CD4-positive, alpha-beta T cell (primary cell): Measurements from ENCODE around the gene QRFP. TPM values are rescaled to one million over a fixed set of nuclear protein-coding genes. Genes with fewer than 3 reads are reported as not detected.

Experiments used
- ATAC-seq: fragments of 200-7000 bp; cut with Tn5 transposase; one replicate; pipeline ENCODE4 v1.10.0; 2022; ENCODE audit warnings: mild to moderate bottlenecking; ENCODE audit not compliant: poor library complexity
- CTCF ChIA-PET: fragments of 350-600 bp; sonication (Branson Sonifier 250); formaldehyde crosslinking; loops from one replicate; lab custom pipeline; 2021; ENCODE audit warnings: antibody characterized with exemption, inconsistent platforms; lab: Charles Lee
- POLR2A ChIA-PET: fragments of 350-600 bp; sonication (Branson Sonifier 250); formaldehyde crosslinking; loops from one replicate; lab custom pipeline; 2021; ENCODE audit warnings: antibody characterized with exemption, inconsistent platforms; lab: Charles Lee
- DNase-seq, 14 experiments: peaks; one replicate each; pipeline ENCODE4 v3.0.0-alpha.2; 2013 to 2020; ENCODE audit warnings: mixed read lengths in 2 of 14
- H3K27ac ChIP-seq, 2 donors: one replicate each; pipeline versions ENCODE4 v1.5.1 to v1.7.0; 2013; ENCODE audit warnings: low read length in 2 of 2, low read depth in 1 of 2, mild to moderate bottlenecking in 1 of 2
- H3K27me3 ChIP-seq, 2 experiments: 1 replicate in 1 of 2; 2 replicates in 1 of 2; pipeline versions ENCODE4 v1.6.1 to v1.7.0; 2013; ENCODE audit warnings: low read length in 2 of 2, control low read depth in 1 of 2, mild to moderate bottlenecking in 1 of 2, moderate library complexity in 1 of 2; ENCODE audit not compliant: insufficient read depth in 2 of 2, control insufficient read depth in 1 of 2
- H3K36me3 ChIP-seq: one replicate; pipeline ENCODE4 v1.6.1; 2013; ENCODE audit warnings: low read length, control low read depth; ENCODE audit not compliant: insufficient read depth
- H3K4me1 ChIP-seq: one replicate; pipeline ENCODE4 v1.6.1; 2013; ENCODE audit warnings: low read length, control low read depth; ENCODE audit not compliant: insufficient read depth
- H3K4me3 ChIP-seq: one replicate; pipeline ENCODE4 v1.5.1; 2013; ENCODE audit warnings: mild to moderate bottlenecking, low read length, moderate library complexity
- H3K9me3 ChIP-seq, 2 experiments: 1 replicate in 1 of 2; 2 replicates in 1 of 2; pipeline versions ENCODE4 v1.6.1 to v1.7.0; 2013; ENCODE audit warnings: low read length in 2 of 2, mild to moderate bottlenecking in 2 of 2, control low read depth in 1 of 2, moderate library complexity in 1 of 2; ENCODE audit not compliant: control insufficient read depth in 1 of 2, insufficient read depth in 1 of 2
- H3K27ac Mint-ChIP-seq: one replicate; pipeline ENCODE4 v1.8.0; 2020; ENCODE audit warnings: mixed read lengths
- H3K27me3 Mint-ChIP-seq: one replicate; pipeline ENCODE4 v1.8.0; 2021; ENCODE audit warnings: mixed read lengths
- H3K36me3 Mint-ChIP-seq: one replicate; pipeline ENCODE4 v1.8.0; 2021; ENCODE audit warnings: low read depth, mixed read lengths
- H3K4me1 Mint-ChIP-seq: one replicate; pipeline ENCODE4 v1.8.0; 2021; ENCODE audit warnings: low read depth, mixed read lengths
- H3K4me3 Mint-ChIP-seq: one replicate; pipeline ENCODE4 v1.8.0; 2020; ENCODE audit warnings: mild to moderate bottlenecking, mixed read lengths
- H3K9me3 Mint-ChIP-seq: one replicate; pipeline ENCODE4 v1.8.0; 2020; ENCODE audit warnings: mixed read lengths
- CTCF ChIP-seq: fragments of 200-600 bp; IDR thresholded peaks from one replicate; pipeline ENCODE4 v1.8.0; 2022; ENCODE audit warnings: antibody characterized with exemption, mild to moderate bottlenecking
- intact Hi-C, 2 experiments: fragments of 100-400 bp; cut with DNase I in 1 of 2; cut with micrococcal nuclease in 1 of 2; formaldehyde crosslinking; loops; one replicate each; pipeline versions ENCODE4 v1.15.1 to v1.9.0; 2023 to 2025; cut with DNase I, micrococcal nuclease
- total RNA-seq, 174 experiments: library from RNA in 2 of 174; stranded (reverse) in 2 of 174; gene quantifications; one replicate each; pipeline ENCODE4 v1.2.3 and lab custom pipeline; 2021 to 2026

Gene QRFP
- total RNA-seq, 2 experiments from 2014 or later: not detected

- Mint-ChIP-seq H3K4me3 (no peak overlapping the region), H3K9me3 (no peaks in the 10 kb centered on the region), H3K27ac (no peak overlapping the region), H3K4me1 (peaks cover 39% of the 10 kb centered on the region), H3K36me3 (no peaks in the 10 kb centered on the region), H3K27me3 (no peaks in the 10 kb centered on the region)
- DNase-seq (no peak), ATAC-seq (no peak)
- Histone ChIP-seq H3K4me1 (no peaks in the 10 kb centered on the region), H3K9me3 (no peaks in the 10 kb centered on the region), H3K4me3 (no peak overlapping the region), H3K27me3 (no peaks in the 10 kb centered on the region), H3K36me3 (no peaks in the 10 kb centered on the region), H3K27ac (no peak overlapping the region)
- ChIA-PET CTCF (no interaction called here), POLR2A (no interaction called here)
- TF ChIP-seq CTCF: no peak
- intact Hi-C loops: no loop called here
Observed at GRCh38 chr9:130844044-130844451, 52.6 kb downstream of the QRFP start.

DNA sequence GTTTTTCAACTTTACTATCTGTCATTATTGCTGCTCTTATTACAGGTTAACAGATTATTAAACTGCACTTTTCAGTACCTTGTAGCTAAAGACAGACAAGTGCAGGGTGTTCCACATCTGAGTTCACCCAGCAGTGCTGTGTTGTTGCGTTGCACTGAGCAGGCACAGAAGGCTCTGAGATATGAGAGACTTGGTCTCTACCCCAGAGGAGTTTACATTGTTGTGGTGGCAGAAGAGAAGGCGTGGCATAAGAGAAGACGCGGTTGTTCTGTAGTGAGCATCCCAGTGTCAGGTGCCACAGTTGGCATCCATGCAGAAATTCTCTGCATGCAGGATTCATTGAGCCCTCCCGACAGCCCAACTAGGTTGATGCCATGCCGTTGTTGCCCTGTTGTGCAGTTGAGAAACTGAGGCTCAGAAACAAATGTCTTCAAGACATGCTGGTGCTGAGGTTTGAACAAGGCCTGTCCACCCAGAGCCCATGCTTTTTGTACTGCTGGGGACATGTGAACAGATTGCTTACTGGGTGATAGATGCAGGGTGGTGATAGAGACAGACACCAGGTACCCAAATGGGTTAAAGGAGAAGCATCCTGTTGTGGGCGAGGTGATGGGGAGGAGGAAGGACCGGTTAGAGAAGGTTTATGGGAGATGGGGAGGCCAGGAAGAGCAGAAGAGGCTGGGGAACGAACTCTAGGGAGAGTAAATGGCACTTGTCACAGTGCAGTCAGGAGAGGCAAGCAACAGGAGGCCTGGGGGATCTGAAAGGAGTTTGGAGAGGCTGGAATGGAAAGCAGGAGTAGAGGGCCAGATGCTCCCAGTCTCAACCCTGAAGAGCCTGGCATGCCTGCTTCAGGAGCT is 53.3 kb downstream of the QRFP start:
- Mint-ChIP-seq H3K27me3 (no peaks in the 10 kb centered on the region), H3K27ac (no peak overlapping the region), H3K4me1 (peaks cover 45% of the 10 kb centered on the region), H3K36me3 (no peaks in the 10 kb centered on the region), H3K4me3 (no peak overlapping the region), H3K9me3 (no peaks in the 10 kb centered on the region)
- ATAC-seq (no peak), DNase-seq (no peak)
- ChIA-PET CTCF (no interaction called here), POLR2A (no interaction called here)
- Histone ChIP-seq H3K4me1 (no peaks in the 10 kb centered on the region), H3K36me3 (no peaks in the 10 kb centered on the region), H3K27ac (no peak overlapping the region), H3K4me3 (no peak overlapping the region), H3K27me3 (no peaks in the 10 kb centered on the region), H3K9me3 (no peaks in the 10 kb centered on the region)
- intact Hi-C loops: no loop called here
- TF ChIP-seq CTCF: no peak

Other genes starting within 250 kb of the QRFP start
- under 1 TPM in 1 of 2 experiments, not detected in 1; 0.14 TPM for gene PRDM12, start 232.2 kb downstream of the QRFP start, total RNA-seq
- gene EXOSC2, start 203.0 kb downstream of the QRFP start, total RNA-seq: 10 to 100 TPM; 49.2 to 50.2 TPM
- 10 to 100 TPM; 29.8 to 33.7 TPM for gene ABL1, start 61.6 kb downstream of the QRFP start, total RNA-seq
- not detected for gene FIBCD1, start 42.4 kb upstream of the QRFP start, total RNA-seq
- gene LAMC3, start 112.4 kb upstream of the QRFP start, total RNA-seq: 1 to 10 TPM in 1 of 2 experiments, under 1 TPM in 1; 0.66 to 1.7 TPM
- gene AIF1L, start 199.7 kb upstream of the QRFP start, total RNA-seq: not detected
- gene NUP214, start 228.8 kb upstream of the QRFP start, total RNA-seq: 100 to 1,000 TPM; 105 to 107 TPM